RWPE1 (cell line): ENCODE results near the gene CHRND.

Source experiments
- CTCF ChIA-PET: fragments of 350-600 bp; sonication (Branson Sonifier 250); formaldehyde crosslinking; extraction: SDS; loops from one replicate; lab custom pipeline; 2021; lab: Yijun Ruan, JAX
- POLR2A ChIA-PET: fragments of 400-600 bp; formaldehyde crosslinking; extraction: SDS; loops from one replicate; lab custom pipeline; 2020; ENCODE audit warnings: antibody characterized with exemption; ENCODE audit not compliant: low non-redundant PET; lab: Yijun Ruan, JAX
- DNase-seq: peaks from one replicate; pipeline ENCODE4 v3.0.0; 2012; ENCODE audit warnings: low spot score
- H3K27ac ChIP-seq: fragments of 450-650 bp; 2 replicates; pipeline ENCODE4 v1.5.1; 2017
- TF ChIP-seq, protein P1 (sequence below): fragments of 450-650 bp; conservative IDR thresholded peaks from 2 replicates; pipeline ENCODE4 v1.5.1; 2017; ENCODE audit warnings: low read depth, mild to moderate bottlenecking

Gene CHRND

GRCh38 chr2:232519581-232520438 lies 6.2 kb upstream of the CHRND start, which contains the start of gene PRSS56:
Gene PRSS56, plus strand, starts transcription at chr2:232520388. Its CDS starts 211 bp downstream, at chr2:232520599.
- CTCF ChIA-PET = interaction anchor here (0.6 to 0.8 kb wide), 2 partner anchors 80 to 83 kb away, joined by 3 to 4 read pairs; no protein-coding TSS in a partner anchor
- DNase-seq = no peak

GRCh38 chr2:232520489-232520888 lies 5.5 kb upstream of the CHRND start:
- no peak for DNase-seq
- CTCF ChIA-PET = interaction anchor here (0.6 to 2.4 kb wide), 4 partner anchors 10 to 134 kb away, joined by 3 to 9 read pairs (median 4); no protein-coding TSS in a partner anchor

More at GRCh38 chr2:232519581-232520438, 6.2 kb upstream of the CHRND start, which contains the start of gene PRSS56:
- TF ChIP-seq, protein P1, sequence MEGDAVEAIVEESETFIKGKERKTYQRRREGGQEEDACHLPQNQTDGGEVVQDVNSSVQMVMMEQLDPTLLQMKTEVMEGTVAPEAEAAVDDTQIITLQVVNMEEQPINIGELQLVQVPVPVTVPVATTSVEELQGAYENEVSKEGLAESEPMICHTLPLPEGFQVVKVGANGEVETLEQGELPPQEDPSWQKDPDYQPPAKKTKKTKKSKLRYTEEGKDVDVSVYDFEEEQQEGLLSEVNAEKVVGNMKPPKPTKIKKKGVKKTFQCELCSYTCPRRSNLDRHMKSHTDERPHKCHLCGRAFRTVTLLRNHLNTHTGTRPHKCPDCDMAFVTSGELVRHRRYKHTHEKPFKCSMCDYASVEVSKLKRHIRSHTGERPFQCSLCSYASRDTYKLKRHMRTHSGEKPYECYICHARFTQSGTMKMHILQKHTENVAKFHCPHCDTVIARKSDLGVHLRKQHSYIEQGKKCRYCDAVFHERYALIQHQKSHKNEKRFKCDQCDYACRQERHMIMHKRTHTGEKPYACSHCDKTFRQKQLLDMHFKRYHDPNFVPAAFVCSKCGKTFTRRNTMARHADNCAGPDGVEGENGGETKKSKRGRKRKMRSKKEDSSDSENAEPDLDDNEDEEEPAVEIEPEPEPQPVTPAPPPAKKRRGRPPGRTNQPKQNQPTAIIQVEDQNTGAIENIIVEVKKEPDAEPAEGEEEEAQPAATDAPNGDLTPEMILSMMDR = no peak
- POLR2A ChIA-PET = no interaction called here
- H3K27ac ChIP-seq = no peak within 1 kb of the TSS

DNA sequence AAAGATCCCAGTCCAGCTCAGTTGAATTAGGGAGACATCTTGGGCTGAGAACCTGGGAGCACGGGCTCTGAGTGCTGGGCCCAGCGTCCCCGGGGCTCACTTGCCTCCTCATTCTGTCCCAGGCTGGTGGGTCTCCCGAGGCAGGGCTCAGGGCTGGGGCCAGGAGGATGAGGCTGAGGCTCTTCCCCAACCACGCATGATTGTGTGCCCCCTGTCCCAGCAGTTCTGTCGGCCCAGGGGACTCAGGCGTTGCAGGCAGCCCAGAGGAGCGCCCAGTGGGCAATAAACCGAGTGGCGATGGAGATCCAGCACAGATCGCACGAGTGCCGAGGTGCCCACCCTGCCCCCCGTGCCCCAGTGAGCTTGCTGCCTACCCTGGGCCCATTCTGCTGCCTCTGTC lies 4.9 kb upstream of the CHRND start:
- ChIA-PET POLR2A (no interaction called here), CTCF (interaction anchor here (0.6 to 3.2 kb wide), 5 partner anchors 9 to 133 kb away, joined by 3 to 24 read pairs (median 9); no protein-coding TSS in a partner anchor)
- no peak for DNase-seq
- no peak overlapping the region for H3K27ac ChIP-seq
- TF ChIP-seq, protein P1 = no peak

More at GRCh38 chr2:232520489-232520888, 5.5 kb upstream of the CHRND start:
- POLR2A ChIA-PET = no interaction called here
- no peak overlapping the region for H3K27ac ChIP-seq
- TF ChIP-seq, protein P1 = no peak

- H3K27ac ChIP-seq = no peak overlapping the region
- POLR2A ChIA-PET = no interaction called here
- TF ChIP-seq, protein P1 = peak; percentile 91
- peak; percentile 71 for DNase-seq
- CTCF ChIA-PET = interaction anchor here (0.5 to 3.2 kb wide), 9 partner anchors 10 to 186 kb away, joined by 3 to 24 read pairs (median 6); partner anchors contain the start of genes CHRNG, EIF4E2 and TIGD1
Measured at GRCh38 chr2:232521959-232522622, 3.9 kb upstream of the CHRND start.

DNA sequence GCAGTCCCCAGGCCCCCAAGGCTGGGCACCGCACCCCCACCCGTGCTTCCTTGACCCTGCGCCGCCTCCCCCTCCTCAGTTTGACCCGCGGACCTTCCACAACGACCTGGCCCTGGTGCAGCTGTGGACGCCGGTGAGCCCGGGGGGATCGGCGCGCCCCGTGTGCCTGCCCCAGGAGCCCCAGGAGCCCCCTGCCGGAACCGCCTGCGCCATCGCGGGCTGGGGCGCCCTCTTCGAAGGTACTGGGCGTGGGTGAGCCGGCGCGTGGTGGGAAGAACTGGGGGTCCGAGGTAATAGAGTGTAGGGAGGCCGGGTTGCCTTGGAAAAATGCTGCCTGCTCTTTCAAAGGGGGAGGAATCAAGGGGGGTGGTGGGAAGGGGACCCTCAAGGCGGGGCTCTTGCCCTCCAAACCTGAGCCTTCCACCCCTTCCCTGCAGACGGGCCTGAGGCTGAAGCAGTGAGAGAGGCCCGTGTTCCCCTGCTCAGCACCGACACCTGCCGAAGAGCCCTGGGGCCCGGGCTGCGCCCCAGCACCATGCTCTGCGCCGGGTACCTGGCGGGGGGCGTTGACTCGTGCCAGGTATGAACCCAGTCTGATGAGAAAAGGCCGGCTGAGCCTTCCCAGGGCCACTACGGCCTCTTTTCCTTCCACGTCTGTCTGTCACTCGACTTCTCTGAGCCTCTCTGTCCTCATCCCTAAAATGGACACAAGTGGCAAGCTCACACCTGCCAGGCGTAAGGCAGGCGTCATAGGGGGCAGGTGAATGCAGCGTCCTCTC lies 3.1 kb upstream of the CHRND start:
- ChIA-PET POLR2A (no interaction called here), CTCF (interaction anchor here (0.5 to 3.2 kb wide), 11 partner anchors 10 to 617 kb away, joined by 3 to 24 read pairs (median 5); partner anchors contain the start of genes CHRNG, EIF4E2 and TIGD1)
- H3K27ac ChIP-seq = no peak overlapping the region
- TF ChIP-seq, protein P1 = no peak
- DNase-seq = no peak
